Upper lobe of left lung (tissue), 6 donors: ENCODE measurements around the gene PCK2. TPM values are rescaled to one million over a fixed set of nuclear protein-coding genes. Genes with fewer than 3 reads are reported as not detected.

Experiments
- ATAC-seq, 2 donors: fragments of 200-7000 bp; cut with Tn5 transposase; one replicate each; pipeline ENCODE4 v1.9.1; 2022; ENCODE audit warnings: mild to moderate bottlenecking in 2 of 2, moderate library complexity in 2 of 2; ENCODE audit not compliant: low FRiP score in 2 of 2
- DNase-seq, 2 donors: peaks; one replicate each; pipeline ENCODE4 v3.0.0-alpha.2; 2019 to 2020
- H3K27ac ChIP-seq, 4 donors: fragments of 200-600 bp; sonication (generic); one replicate each; pipeline ENCODE4 v1.5.1; 2016 to 2019
- H3K27me3 ChIP-seq, 4 donors: fragments of 200-600 bp; sonication (generic); one replicate each; pipeline ENCODE4 v1.5.1; 2017 to 2019
- H3K36me3 ChIP-seq, 4 donors: fragments of 200-600 bp; sonication (generic); one replicate each; pipeline ENCODE4 v1.5.1; 2016 to 2019
- H3K4me1 ChIP-seq, 4 donors: fragments of 200-600 bp; sonication (generic); one replicate each; pipeline ENCODE4 v1.5.1; 2018 to 2019
- H3K4me3 ChIP-seq, 4 donors: fragments of 200-600 bp; sonication (generic); one replicate each; pipeline ENCODE4 v1.5.1; 2017 to 2019; ENCODE audit warnings: mild to moderate bottlenecking in 2 of 4, moderate library complexity in 1 of 4
- H3K9me3 ChIP-seq, 4 donors: fragments of 200-600 bp; sonication (generic); one replicate each; pipeline ENCODE4 v1.5.1; 2018 to 2019
- EP300 ChIP-seq, 4 donors: sonication (generic); formaldehyde crosslinking; IDR thresholded peaks; one replicate each; pipeline ENCODE4 v1.5.1; 2017; ENCODE audit warnings: antibody characterized with exemption in 4 of 4, control low read depth in 2 of 4
- POLR2A ChIP-seq, 4 donors: fragments of 450-650 bp; IDR thresholded peaks; one replicate each; pipeline ENCODE4 v1.5.1; 2016 to 2017; ENCODE audit warnings: antibody characterized with exemption in 4 of 4, mild to moderate bottlenecking in 2 of 4
- POLR2AphosphoS5 ChIP-seq, 2 donors: sonication (generic); formaldehyde crosslinking; IDR thresholded peaks; one replicate each; pipeline ENCODE4 v1.5.1; 2017; ENCODE audit warnings: antibody characterized with exemption in 2 of 2
- WGBS, 2 donors: methylation state at CpG; one replicate each; pipeline ENCODE4 v1.1.5; 2017 to 2018; 5-methylcytosine and 5-hydroxymethylcytosine counted together
- total RNA-seq, 6 donors: library from RNA; depleted of rRNA in 4 of 6; stranded (reverse); fragments of >200 nt in 4 of 6; gene quantifications; one replicate each; pipeline versions ENCODE4 v1.1.0 to v1.2.1, GENCODE V29; 2016 to 2021
- TF ChIP-seq, protein P1 (sequence below), 6 experiments: fragments of 450-650 bp in 4 of 6; fragments of 200-600 bp in 2 of 6; sonication (generic) in 2 of 6; IDR thresholded peaks; one replicate each; pipeline ENCODE4 v1.5.1; 2016 to 2019; ENCODE audit warnings: antibody characterized with exemption in 6 of 6
- donor health status: DM: no; HTN: no; CAD: no; lungs with moderate emphysema.
- donor health status: DM: no; HTN: yes; CAD: no; lungs with severe emphysema.

Gene PCK2
- total RNA-seq, 6 donors from 2014 or later, result 27.2 to 70.3 (median 34.9) TPM

DNA sequence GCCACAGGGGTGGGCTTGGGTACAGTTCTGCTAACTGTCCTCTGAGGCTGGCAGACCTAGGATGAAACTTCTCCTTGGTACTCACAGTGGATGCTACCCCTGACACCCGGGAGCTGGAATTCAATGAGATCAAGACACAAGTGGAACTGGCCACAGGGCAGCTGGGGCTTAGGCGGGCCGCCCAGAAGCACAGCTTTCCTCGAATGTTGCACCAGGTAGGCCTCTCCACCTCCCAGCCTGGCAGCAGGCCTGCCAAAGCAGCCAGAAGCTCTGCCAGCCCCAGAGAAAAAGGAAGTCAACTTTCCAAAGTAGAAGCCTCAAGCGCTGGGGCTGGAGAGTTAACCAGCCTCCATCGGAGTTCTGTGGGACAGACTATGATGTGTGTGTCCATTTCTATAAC is 23.1 kb downstream of the PCK2 start:
- Histone ChIP-seq H3K36me3 (peaks cover 28 to 54% (median 47%) of the 10 kb centered on the region in 4 donors), H3K4me3 (no peak overlapping the region), H3K27ac (no peak overlapping the region), H3K4me1 (peaks cover 14 to 26% (median 21%) of the 10 kb centered on the region in 4 donors), H3K9me3 (no peaks in the 10 kb centered on the region), H3K27me3 (no peaks in the 10 kb centered on the region)
- DNase-seq, result no peak
- TF ChIP-seq EP300 (IDR thresholded peaks at IDR 0.05) (no peak), POLR2AphosphoS5 (IDR thresholded peaks at IDR 0.05) (no peak)
- TF ChIP-seq, protein P1, sequence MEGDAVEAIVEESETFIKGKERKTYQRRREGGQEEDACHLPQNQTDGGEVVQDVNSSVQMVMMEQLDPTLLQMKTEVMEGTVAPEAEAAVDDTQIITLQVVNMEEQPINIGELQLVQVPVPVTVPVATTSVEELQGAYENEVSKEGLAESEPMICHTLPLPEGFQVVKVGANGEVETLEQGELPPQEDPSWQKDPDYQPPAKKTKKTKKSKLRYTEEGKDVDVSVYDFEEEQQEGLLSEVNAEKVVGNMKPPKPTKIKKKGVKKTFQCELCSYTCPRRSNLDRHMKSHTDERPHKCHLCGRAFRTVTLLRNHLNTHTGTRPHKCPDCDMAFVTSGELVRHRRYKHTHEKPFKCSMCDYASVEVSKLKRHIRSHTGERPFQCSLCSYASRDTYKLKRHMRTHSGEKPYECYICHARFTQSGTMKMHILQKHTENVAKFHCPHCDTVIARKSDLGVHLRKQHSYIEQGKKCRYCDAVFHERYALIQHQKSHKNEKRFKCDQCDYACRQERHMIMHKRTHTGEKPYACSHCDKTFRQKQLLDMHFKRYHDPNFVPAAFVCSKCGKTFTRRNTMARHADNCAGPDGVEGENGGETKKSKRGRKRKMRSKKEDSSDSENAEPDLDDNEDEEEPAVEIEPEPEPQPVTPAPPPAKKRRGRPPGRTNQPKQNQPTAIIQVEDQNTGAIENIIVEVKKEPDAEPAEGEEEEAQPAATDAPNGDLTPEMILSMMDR (IDR thresholded peaks at IDR 0.05), result no peak
- 88 to 93% methylated on average over 2 to 6 of the region's 6 CpGs for WGBS, 2 donors
- ATAC-seq, result no peak

DNA sequence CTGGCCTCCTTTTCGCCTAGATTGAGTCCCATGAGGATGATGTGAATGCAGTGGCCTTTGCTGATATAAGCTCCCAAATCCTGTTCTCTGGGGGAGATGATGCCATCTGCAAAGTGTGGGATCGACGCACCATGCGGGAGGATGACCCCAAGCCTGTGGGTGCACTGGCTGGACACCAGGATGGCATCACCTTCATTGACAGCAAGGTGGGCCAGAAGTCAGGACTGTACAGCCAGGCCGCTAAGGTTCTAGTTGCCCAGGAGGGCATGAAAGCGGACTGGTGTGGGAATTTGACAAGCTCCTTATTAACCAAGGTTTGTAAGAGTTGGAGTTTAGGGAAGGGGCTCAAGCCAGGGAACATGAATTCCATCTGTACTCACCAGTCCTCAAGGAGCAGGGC is 25.6 kb downstream of the PCK2 start:
- peaks cover 14 to 21% (median 17%) of the 10 kb centered on the region in 4 donors for H3K4me1 ChIP-seq
- peaks cover 38 to 76% (median 65%) of the 10 kb centered on the region in 4 donors for H3K36me3 ChIP-seq
- no peak for ATAC-seq
- TF ChIP-seq POLR2AphosphoS5 (IDR thresholded peaks at IDR 0.05) (no peak), EP300 (IDR thresholded peaks at IDR 0.05) (no peak), POLR2A (IDR thresholded peaks at IDR 0.05) (no peak)
- TF ChIP-seq, protein P1 (IDR thresholded peaks at IDR 0.05), result no peak
- no peaks in the 10 kb centered on the region for H3K9me3 ChIP-seq
- H3K4me3 ChIP-seq, result no peak overlapping the region
- DNase-seq, result no peak
- H3K27me3 ChIP-seq, result no peaks in the 10 kb centered on the region
- H3K27ac ChIP-seq, result no peak overlapping the region
- 95 to 97% methylated on average over 6 of the region's 6 CpGs for WGBS, 2 donors

DNA sequence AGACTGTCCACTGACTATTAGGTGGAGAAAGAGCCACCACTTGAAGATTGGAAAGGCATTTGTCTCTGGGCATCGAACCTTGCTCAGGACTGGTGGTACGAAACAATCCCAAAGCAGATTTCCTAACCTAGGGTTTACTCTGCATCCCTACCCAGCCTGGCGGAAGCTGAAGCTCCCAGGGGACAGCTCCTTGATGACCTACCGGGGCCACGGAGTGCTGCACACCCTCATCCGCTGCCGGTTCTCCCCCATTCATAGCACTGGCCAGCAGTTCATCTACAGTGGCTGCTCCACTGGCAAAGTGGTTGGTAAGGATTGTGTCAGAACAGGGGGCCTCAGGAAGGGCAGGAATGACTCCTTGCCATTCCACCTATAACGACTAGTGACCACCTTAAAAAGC is 27.1 kb downstream of the PCK2 start:
- H3K27ac ChIP-seq, result no peak overlapping the region
- peaks cover 6 to 11% (median 9%) of the 10 kb centered on the region in 4 donors for H3K4me1 ChIP-seq
- 96 to 100% methylated on average over 4 to 8 of the region's 8 CpGs for WGBS, 2 donors
- no peak for DNase-seq
- no peaks in the 10 kb centered on the region for H3K27me3 ChIP-seq
- no peaks in the 10 kb centered on the region for H3K9me3 ChIP-seq
- ATAC-seq, result no peak
- TF ChIP-seq EP300 (IDR thresholded peaks at IDR 0.05), result no peak
- TF ChIP-seq POLR2A (IDR thresholded peaks at IDR 0.05), result no peak
- TF ChIP-seq POLR2AphosphoS5 (IDR thresholded peaks at IDR 0.05), result no peak
- TF ChIP-seq, protein P1 (IDR thresholded peaks at IDR 0.05), result no peak
- H3K36me3 ChIP-seq, result peaks cover 38 to 76% (median 65%) of the 10 kb centered on the region in 4 donors
- H3K4me3 ChIP-seq, result no peak overlapping the region

DNA sequence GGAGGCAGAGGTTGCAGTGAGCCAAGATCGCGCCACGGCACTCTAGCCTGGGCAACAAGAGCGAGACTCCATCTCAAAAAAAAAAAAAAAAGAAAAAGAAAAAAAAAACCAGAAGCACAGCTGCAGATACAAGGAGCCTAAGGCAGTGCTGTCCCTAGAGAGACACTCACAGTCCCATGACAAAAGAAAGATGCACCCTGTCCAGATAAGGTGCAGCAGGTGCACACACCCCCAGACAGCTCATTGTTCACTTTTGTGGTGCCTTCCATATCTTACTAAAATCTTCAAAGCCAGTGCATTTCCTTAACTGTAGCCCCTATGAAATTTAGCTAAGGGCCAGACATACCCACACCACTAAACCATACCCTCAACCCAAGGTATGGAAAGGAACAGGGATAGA is 28.3 kb downstream of the PCK2 start:
- Histone ChIP-seq H3K36me3 (peaks cover 38 to 70% (median 61%) of the 10 kb centered on the region in 4 donors), H3K4me3 (no peak overlapping the region), H3K27me3 (no peaks in the 10 kb centered on the region), H3K9me3 (no peaks in the 10 kb centered on the region), H3K4me1 (no peaks in the 10 kb centered on the region), H3K27ac (no peak overlapping the region)
- ATAC-seq (no peak), DNase-seq (no peak)
- 98 to 100% methylated on average over 4 of the region's 4 CpGs for WGBS, 2 donors
- TF ChIP-seq, protein P1 (IDR thresholded peaks at IDR 0.05), result no peak
- TF ChIP-seq EP300 (IDR thresholded peaks at IDR 0.05) (no peak), POLR2AphosphoS5 (IDR thresholded peaks at IDR 0.05) (no peak), POLR2A (IDR thresholded peaks at IDR 0.05) (no peak)

DNA sequence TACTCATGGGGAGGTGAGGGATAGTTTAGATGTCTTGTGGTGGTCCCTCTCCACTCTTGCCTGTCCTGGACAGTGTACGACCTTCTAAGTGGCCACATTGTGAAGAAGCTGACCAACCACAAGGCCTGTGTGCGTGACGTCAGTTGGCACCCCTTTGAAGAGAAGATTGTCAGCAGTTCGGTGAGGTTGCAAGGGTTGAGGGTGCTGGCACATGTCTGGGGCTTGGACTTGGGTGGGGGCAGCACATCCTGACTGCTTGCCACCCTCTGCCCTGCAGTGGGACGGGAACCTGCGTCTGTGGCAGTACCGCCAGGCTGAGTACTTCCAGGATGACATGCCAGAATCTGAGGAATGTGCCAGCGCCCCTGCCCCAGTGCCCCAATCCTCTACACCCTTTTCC is 28.8 kb downstream of the PCK2 start:
- H3K9me3 ChIP-seq, result no peaks in the 10 kb centered on the region
- DNase-seq (no peak), ATAC-seq (no peak)
- TF ChIP-seq POLR2A (IDR thresholded peaks at IDR 0.05) (no peak), EP300 (IDR thresholded peaks at IDR 0.05) (no peak), POLR2AphosphoS5 (IDR thresholded peaks at IDR 0.05) (no peak)
- TF ChIP-seq, protein P1 (IDR thresholded peaks at IDR 0.05), result no peak
- H3K27ac ChIP-seq, result no peak overlapping the region
- H3K36me3 ChIP-seq, result peaks cover 38 to 65% (median 58%) of the 10 kb centered on the region in 4 donors
- H3K27me3 ChIP-seq, result no peaks in the 10 kb centered on the region
- no peaks in the 10 kb centered on the region for H3K4me1 ChIP-seq
- no peak overlapping the region for H3K4me3 ChIP-seq
- 91% methylated on average over 8 of the region's 8 CpGs for WGBS, 2 donors
